Neuronal stem cell (in vitro differentiated cells): ENCODE data around the gene FAM193A.

ENCODE experiments used
- DNase-seq: peaks from one replicate; pipeline ENCODE4 v3.0.0-alpha.2; 2013; ENCODE audit warnings: low spot score
- H2AFZ ChIP-seq: one replicate; pipeline ENCODE4 v1.6.1; 2013; ENCODE audit warnings: mild to moderate bottlenecking, low read length, inconsistent platforms
- H2AK5ac ChIP-seq: 2 replicates; pipeline ENCODE4 v1.6.1; 2013; ENCODE audit warnings: low read depth, mild to moderate bottlenecking, inconsistent platforms, low read length, moderate library complexity, mixed read lengths
- H2BK120ac ChIP-seq: 2 replicates; pipeline ENCODE4 v1.6.1; 2013; ENCODE audit warnings: low read depth, mild to moderate bottlenecking, inconsistent platforms, low read length, moderate library complexity, mixed read lengths
- H2BK12ac ChIP-seq: one replicate; pipeline ENCODE4 v1.6.1; 2013; ENCODE audit warnings: low read length, inconsistent platforms
- H2BK15ac ChIP-seq: 2 replicates; pipeline ENCODE4 v1.6.1; 2013; ENCODE audit warnings: mild to moderate bottlenecking, low read length, inconsistent platforms, mixed read lengths
- H2BK5ac ChIP-seq: one replicate; pipeline ENCODE4 v1.6.1; 2013; ENCODE audit warnings: inconsistent platforms, mild to moderate bottlenecking, low read length, moderate library complexity
- H3K14ac ChIP-seq: one replicate; pipeline ENCODE4 v1.6.1; 2013; ENCODE audit warnings: low read length, inconsistent platforms
- H3K18ac ChIP-seq: 2 replicates; pipeline ENCODE4 v1.6.1; 2013; ENCODE audit warnings: low read length, inconsistent platforms
- H3K23ac ChIP-seq: 2 replicates; pipeline ENCODE4 v1.6.1; 2013; ENCODE audit warnings: low read depth, mild to moderate bottlenecking, mixed read lengths, low read length, inconsistent platforms; ENCODE audit not compliant: poor library complexity
- H3K27ac ChIP-seq: replicated peaks from 3 replicates; pipeline ENCODE4 v1.5.1; 2013; ENCODE audit warnings: low read length, inconsistent platforms
- H3K27me3 ChIP-seq, 3 experiments: 2 replicates each; pipeline ENCODE4 v1.6.1; 2013; ENCODE audit warnings: low read length in 3 of 3, mild to moderate bottlenecking in 2 of 3, inconsistent platforms in 1 of 3, low read depth in 1 of 3, mixed read lengths in 1 of 3, moderate library complexity in 1 of 3; ENCODE audit not compliant: control insufficient read depth in 3 of 3, insufficient read depth in 3 of 3
- H3K36me3 ChIP-seq, 2 donors: replicated peaks in 1 of 2; 2 replicates each; pipeline ENCODE4 v1.6.1; 2013; ENCODE audit warnings: low read length in 2 of 2; ENCODE audit not compliant: control insufficient read depth in 2 of 2, insufficient read depth in 2 of 2
- H3K4ac ChIP-seq: 2 replicates; pipeline ENCODE4 v1.6.1; 2013; ENCODE audit warnings: inconsistent platforms, mild to moderate bottlenecking, low read length, moderate library complexity
- H3K4me1 ChIP-seq, 2 donors: 1 replicate in 1 of 2; 2 replicates in 1 of 2; pipeline ENCODE4 v1.6.1; 2013; ENCODE audit warnings: low read length in 2 of 2, low read depth in 1 of 2; ENCODE audit not compliant: control insufficient read depth in 2 of 2, insufficient read depth in 1 of 2
- H3K4me2 ChIP-seq: one replicate; pipeline ENCODE4 v1.6.1; 2013; ENCODE audit warnings: mild to moderate bottlenecking, low read length, inconsistent platforms; ENCODE audit not compliant: insufficient read depth, poor library complexity, severe bottlenecking
- H3K4me3 ChIP-seq, 2 donors: 2 replicates each; pipeline ENCODE4 v1.5.1; 2013; ENCODE audit warnings: low read length in 2 of 2, mild to moderate bottlenecking in 2 of 2, inconsistent platforms in 1 of 2, moderate library complexity in 1 of 2
- H3K79me1 ChIP-seq: one replicate; pipeline ENCODE4 v1.6.1; 2013; ENCODE audit warnings: low read depth, mild to moderate bottlenecking, inconsistent platforms, low read length, moderate library complexity
- H3K9ac ChIP-seq: one replicate; pipeline ENCODE4 v1.6.1; 2013; ENCODE audit warnings: mild to moderate bottlenecking, low read depth, low read length, inconsistent platforms; ENCODE audit not compliant: poor library complexity
- H3K9me3 ChIP-seq, 2 donors: replicated peaks in 1 of 2; 2 replicates each; pipeline versions ENCODE3 to v1.6.1; 2013; ENCODE audit warnings: low read length in 2 of 2, mild to moderate bottlenecking in 2 of 2, inconsistent platforms in 1 of 2, low read depth in 1 of 2, mixed read lengths in 1 of 2, moderate library complexity in 1 of 2; ENCODE audit not compliant: control insufficient read depth in 2 of 2, insufficient read depth in 1 of 2
- H4K8ac ChIP-seq: one replicate; pipeline ENCODE4 v1.6.1; 2013; ENCODE audit warnings: low read depth, mild to moderate bottlenecking, inconsistent platforms, low read length, moderate library complexity
- H4K91ac ChIP-seq: one replicate; pipeline ENCODE4 v1.6.1; 2013; ENCODE audit warnings: low read length, low read depth, mild to moderate bottlenecking, inconsistent platforms; ENCODE audit not compliant: poor library complexity
- WGBS, 2 donors: extraction: QIAGEN DNeasy Blood & Tissue Kit; methylation state at CpG; one replicate each; pipeline ENCODE4 v1.1.7; 2013; ENCODE audit warnings: missing lambda C conversion rate in 2 of 2, mixed read lengths in 1 of 2; ENCODE audit not compliant: insufficient read length in 2 of 2, insufficient replicate concordance in 1 of 2; ENCODE audit errors: extremely low coverage in 2 of 2; 5-methylcytosine and 5-hydroxymethylcytosine counted together

The FAM193A gene

GRCh38 chr4:2637956-2638552 is 101.6 kb downstream of the FAM193A start:
- no peak overlapping the region for H3K18ac ChIP-seq
- no peak overlapping the region for H2BK120ac ChIP-seq
- H3K27ac ChIP-seq = no peak overlapping the region
- no peak for DNase-seq
- no peak overlapping the region for H3K4me2 ChIP-seq
- no peak overlapping the region for H3K4ac ChIP-seq
- no peak overlapping the region for H3K14ac ChIP-seq
- H2AK5ac ChIP-seq = no peak overlapping the region
- H2BK15ac ChIP-seq = no peak overlapping the region
- no peak overlapping the region for H4K8ac ChIP-seq
- no peak overlapping the region for H3K9ac ChIP-seq
- H3K4me1 ChIP-seq = peaks cover 0 to 2% of the 10 kb centered on the region in 2 donors
- no peak overlapping the region for H3K4me3 ChIP-seq
- H3K9me3 ChIP-seq = no peaks in the 10 kb centered on the region
- no peak overlapping the region for H2AFZ ChIP-seq
- no peak overlapping the region for H2BK5ac ChIP-seq
- WGBS, 2 donors = no CpG with 5 or more reads among the region's 9 CpGs
- H3K36me3 ChIP-seq = peaks cover 29 to 86% of the 10 kb centered on the region in 2 donors
- no peak overlapping the region for H2BK12ac ChIP-seq
- H3K23ac ChIP-seq = no peak overlapping the region
- H3K27me3 ChIP-seq = no peaks in the 10 kb centered on the region
- H4K91ac ChIP-seq = no peak overlapping the region
- H3K79me1 ChIP-seq = peaks cover 2% of the 10 kb centered on the region

- Histone ChIP-seq H2BK12ac (no peak overlapping the region), H3K4me3 (no peak overlapping the region), H2BK5ac (no peak overlapping the region), H2AK5ac (no peak overlapping the region), H4K8ac (no peak overlapping the region), H3K23ac (no peak overlapping the region), H3K4me2 (no peak overlapping the region), H3K9me3 (no peaks in the 10 kb centered on the region), H3K36me3 (peaks cover 29 to 92% of the 10 kb centered on the region in 2 donors), H3K18ac (no peak overlapping the region), H3K4me1 (peaks cover 0 to 2% of the 10 kb centered on the region in 2 donors), H3K79me1 (peaks cover 4% of the 10 kb centered on the region), H3K14ac (no peak overlapping the region), H3K4ac (no peak overlapping the region), H4K91ac (no peak overlapping the region), H2BK120ac (no peak overlapping the region), H2BK15ac (no peak overlapping the region), H2AFZ (no peak overlapping the region), H3K9ac (no peak overlapping the region), H3K27ac (no peak overlapping the region), H3K27me3 (no peaks in the 10 kb centered on the region)
- WGBS, 2 donors = no CpG with 5 or more reads among the region's 7 CpGs
- no peak for DNase-seq
These were observed 102.3 kb downstream of the FAM193A start for GRCh38 chr4:2638730-2639129.

GRCh38 chr4:2642968-2643367 is 106.5 kb downstream of the FAM193A start:
- H3K9me3 ChIP-seq = peaks cover 0 to 1% of the 10 kb centered on the region in 2 donors
- no peak overlapping the region for H3K23ac ChIP-seq
- peaks cover 5% of the 10 kb centered on the region for H3K79me1 ChIP-seq
- H2BK12ac ChIP-seq = no peak overlapping the region
- no peak for DNase-seq
- H3K27me3 ChIP-seq = no peaks in the 10 kb centered on the region
- no peak overlapping the region for H2BK120ac ChIP-seq
- H4K8ac ChIP-seq = no peak overlapping the region
- peaks cover 0 to 2% of the 10 kb centered on the region in 2 donors for H3K4me1 ChIP-seq
- H3K14ac ChIP-seq = no peak overlapping the region
- no peak overlapping the region for H2BK15ac ChIP-seq
- whole genome bisulfite sequencing, 2 donors = no CpG with 5 or more reads among the region's 7 CpGs
- peaks cover 42 to 92% of the 10 kb centered on the region in 2 donors for H3K36me3 ChIP-seq
- H3K4me3 ChIP-seq = peak overlapping the region in 1 of 2 donors; percentile 48
- H4K91ac ChIP-seq = no peak overlapping the region
- peak overlapping the region; percentile 21 for H3K18ac ChIP-seq
- H3K9ac ChIP-seq = no peak overlapping the region
- H3K4me2 ChIP-seq = no peak overlapping the region
- no peak overlapping the region for H2BK5ac ChIP-seq
- no peak overlapping the region for H2AK5ac ChIP-seq
- no peak overlapping the region for H2AFZ ChIP-seq
- H3K27ac ChIP-seq = no peak overlapping the region
- H3K4ac ChIP-seq = no peak overlapping the region

- H3K4ac ChIP-seq = no peak overlapping the region
- H2AFZ ChIP-seq = no peak overlapping the region
- no peak overlapping the region for H3K4me3 ChIP-seq
- H3K27ac ChIP-seq = no peak overlapping the region
- H3K36me3 ChIP-seq = peaks cover 45 to 92% of the 10 kb centered on the region in 2 donors
- H3K9ac ChIP-seq = no peak overlapping the region
- no peak overlapping the region for H3K18ac ChIP-seq
- no peak for DNase-seq
- peaks cover 3% of the 10 kb centered on the region for H3K79me1 ChIP-seq
- H3K14ac ChIP-seq = no peak overlapping the region
- H4K91ac ChIP-seq = no peak overlapping the region
- peaks cover 0 to 2% of the 10 kb centered on the region in 2 donors for H3K4me1 ChIP-seq
- H3K27me3 ChIP-seq = no peaks in the 10 kb centered on the region
- no peak overlapping the region for H2BK12ac ChIP-seq
- no peak overlapping the region for H4K8ac ChIP-seq
- H2BK5ac ChIP-seq = peak overlapping the region; percentile 42
- no peak overlapping the region for H2AK5ac ChIP-seq
- H2BK120ac ChIP-seq = no peak overlapping the region
- H2BK15ac ChIP-seq = no peak overlapping the region
- H3K23ac ChIP-seq = no peak overlapping the region
- H3K9me3 ChIP-seq = peaks cover 1 to 2% of the 10 kb centered on the region in 2 donors
- H3K4me2 ChIP-seq = no peak overlapping the region
- no CpG with 5 or more reads among the region's 5 CpGs for WGBS, 2 donors
These were observed 107.1 kb downstream of the FAM193A start for GRCh38 chr4:2643555-2643954.
